ENCODE results near the gene NLGN4X.
"Not testable (repeated sequence)": the region's sequence is repeated elsewhere in the genome, so short reads cannot be mapped to it uniquely, and the experiment has no call there.

The NLGN4X gene

GRCh38 chrX:6002056-6002455 lies 226.6 kb downstream of the NLGN4X start:
- peak; percentile 0 for DNase-seq

- no peak for DNase-seq
Observed at GRCh38 chrX:5998901-5999300, 229.8 kb downstream of the NLGN4X start.

GRCh38 chrX:5998456-5998855 lies 230.2 kb downstream of the NLGN4X start:
- DNase-seq = no peak

- DNase-seq = no peak
Observed at GRCh38 chrX:5991393-5991792, 237.3 kb downstream of the NLGN4X start.

- no peak for DNase-seq
Observed at GRCh38 chrX:5979338-5979737, 249.3 kb downstream of the NLGN4X start.

- no peak for DNase-seq
Observed at GRCh38 chrX:5976332-5976731, 252.3 kb downstream of the NLGN4X start.

GRCh38 chrX:5971300-5971699 lies 257.4 kb downstream of the NLGN4X start:
- DNase-seq = no peak

- DNase-seq = no peak
Observed at GRCh38 chrX:5965406-5965805, 263.3 kb downstream of the NLGN4X start.

- DNase-seq = no peak
Observed at GRCh38 chrX:5959286-5959685, 269.4 kb downstream of the NLGN4X start.

GRCh38 chrX:5958523-5958922 lies 270.1 kb downstream of the NLGN4X start:
- DNase-seq = no peak

- DNase-seq = no peak
Observed at GRCh38 chrX:5957506-5957905, 271.2 kb downstream of the NLGN4X start.

GRCh38 chrX:5936438-5936837 lies 292.2 kb downstream of the NLGN4X start:
- no peak for DNase-seq

GRCh38 chrX:5928224-5928623 lies 300.4 kb downstream of the NLGN4X start:
- DNase-seq = no peak

GRCh38 chrX:5916945-5917344 lies 311.7 kb downstream of the NLGN4X start:
- DNase-seq = no peak

GRCh38 chrX:5915783-5916182 lies 312.9 kb downstream of the NLGN4X start:
- no peak for DNase-seq

- DNase-seq = no peak
Observed at GRCh38 chrX:5907207-5907606, 321.5 kb downstream of the NLGN4X start.

GRCh38 chrX:5903586-5904190 lies 325.0 kb downstream of the NLGN4X start:
- not testable (repeated sequence) for DNase-seq

GRCh38 chrX:5898463-5898862 lies 330.2 kb downstream of the NLGN4X start:
- DNase-seq = no peak

GRCh38 chrX:5891378-5891777 lies 337.3 kb downstream of the NLGN4X start:
- no peak for DNase-seq

- peak; percentile 40 for DNase-seq
Observed at GRCh38 chrX:5876984-5877596, 351.6 kb downstream of the NLGN4X start.

- DNase-seq = no peak
Observed at GRCh38 chrX:5870238-5870637, 358.4 kb downstream of the NLGN4X start.

GRCh38 chrX:5869786-5870185 lies 358.9 kb downstream of the NLGN4X start:
- no peak for DNase-seq

GRCh38 chrX:5867778-5868177 lies 360.9 kb downstream of the NLGN4X start:
- DNase-seq = no peak

GRCh38 chrX:5857232-5857631 lies 371.4 kb downstream of the NLGN4X start:
- DNase-seq = no peak

GRCh38 chrX:5852941-5853340 lies 375.7 kb downstream of the NLGN4X start:
- DNase-seq = no peak
